ENCODE results near the gene KCTD15.

The KCTD15 gene

GRCh38 chr19:33859016-33859415 lies 62.3 kb downstream of the KCTD15 start:
- no peak overlapping the region for H3K4me3 ChIP-seq (ENCODE audit: low read length)
- no peak for DNase-seq (ENCODE audit: low read depth)
- no peak for TF ChIP-seq CTCF (conservative IDR thresholded peaks at IDR 0.05; ENCODE audit: low read length)

- no peak overlapping the region for H3K4me3 ChIP-seq (ENCODE audit: low read length)
- DNase-seq (ENCODE audit: low read depth), result no peak
- TF ChIP-seq CTCF (conservative IDR thresholded peaks at IDR 0.05; ENCODE audit: low read length), result no peak
Observed at GRCh38 chr19:33860312-33861090, 63.8 kb downstream of the KCTD15 start.

- H3K4me3 ChIP-seq (ENCODE audit: low read length), result no peak overlapping the region
- no peak for TF ChIP-seq CTCF (conservative IDR thresholded peaks at IDR 0.05; ENCODE audit: low read length)
- no peak for DNase-seq (ENCODE audit: low read depth)
Observed at GRCh38 chr19:33861950-33862349, 65.3 kb downstream of the KCTD15 start.

GRCh38 chr19:33862981-33863380 lies 66.3 kb downstream of the KCTD15 start:
- TF ChIP-seq CTCF (conservative IDR thresholded peaks at IDR 0.05; ENCODE audit: low read length), result no peak
- H3K4me3 ChIP-seq (ENCODE audit: low read length), result no peak overlapping the region
- DNase-seq (ENCODE audit: low read depth), result no peak

GRCh38 chr19:33863436-33863835 lies 66.8 kb downstream of the KCTD15 start:
- no peak for DNase-seq (ENCODE audit: low read depth)
- no peak overlapping the region for H3K4me3 ChIP-seq (ENCODE audit: low read length)
- no peak for TF ChIP-seq CTCF (conservative IDR thresholded peaks at IDR 0.05; ENCODE audit: low read length)

GRCh38 chr19:33864311-33864850 lies 67.7 kb downstream of the KCTD15 start:
- no peak for TF ChIP-seq CTCF (conservative IDR thresholded peaks at IDR 0.05; ENCODE audit: low read length)
- H3K4me3 ChIP-seq (ENCODE audit: low read length), result no peak overlapping the region
- no peak for DNase-seq (ENCODE audit: low read depth)

GRCh38 chr19:33865306-33865705 lies 68.6 kb downstream of the KCTD15 start:
- no peak overlapping the region for H3K4me3 ChIP-seq (ENCODE audit: low read length)
- no peak for DNase-seq (ENCODE audit: low read depth)
- no peak for TF ChIP-seq CTCF (conservative IDR thresholded peaks at IDR 0.05; ENCODE audit: low read length)
